Measurements from ENCODE around the gene FBRSL1.

DNA sequence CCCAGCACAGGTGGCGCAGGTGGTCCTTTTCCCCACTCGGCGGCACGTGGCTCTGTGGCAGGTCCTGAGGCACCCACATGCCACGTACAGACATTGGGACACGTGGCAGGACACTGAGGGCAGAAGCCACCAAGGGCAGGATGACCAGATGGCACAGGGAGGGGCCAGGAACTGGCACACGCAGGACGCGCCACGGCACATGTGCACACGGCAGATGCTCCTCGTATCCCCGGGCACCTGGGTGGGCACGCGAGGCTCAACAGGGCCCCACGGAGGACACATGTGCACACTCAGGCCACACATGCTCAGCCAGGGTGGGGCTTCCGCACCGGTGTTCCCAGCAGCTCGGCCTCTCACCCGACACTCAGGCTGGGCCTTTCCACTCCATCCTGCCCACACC is 52.0 kb downstream of the FBRSL1 start:
- TF ChIP-seq, protein P1, sequence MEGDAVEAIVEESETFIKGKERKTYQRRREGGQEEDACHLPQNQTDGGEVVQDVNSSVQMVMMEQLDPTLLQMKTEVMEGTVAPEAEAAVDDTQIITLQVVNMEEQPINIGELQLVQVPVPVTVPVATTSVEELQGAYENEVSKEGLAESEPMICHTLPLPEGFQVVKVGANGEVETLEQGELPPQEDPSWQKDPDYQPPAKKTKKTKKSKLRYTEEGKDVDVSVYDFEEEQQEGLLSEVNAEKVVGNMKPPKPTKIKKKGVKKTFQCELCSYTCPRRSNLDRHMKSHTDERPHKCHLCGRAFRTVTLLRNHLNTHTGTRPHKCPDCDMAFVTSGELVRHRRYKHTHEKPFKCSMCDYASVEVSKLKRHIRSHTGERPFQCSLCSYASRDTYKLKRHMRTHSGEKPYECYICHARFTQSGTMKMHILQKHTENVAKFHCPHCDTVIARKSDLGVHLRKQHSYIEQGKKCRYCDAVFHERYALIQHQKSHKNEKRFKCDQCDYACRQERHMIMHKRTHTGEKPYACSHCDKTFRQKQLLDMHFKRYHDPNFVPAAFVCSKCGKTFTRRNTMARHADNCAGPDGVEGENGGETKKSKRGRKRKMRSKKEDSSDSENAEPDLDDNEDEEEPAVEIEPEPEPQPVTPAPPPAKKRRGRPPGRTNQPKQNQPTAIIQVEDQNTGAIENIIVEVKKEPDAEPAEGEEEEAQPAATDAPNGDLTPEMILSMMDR (conservative IDR thresholded peaks at IDR 0.05; ENCODE audit: low read depth, low read length): no peak
- TF ChIP-seq EZH2 (IDR thresholded peaks at IDR 0.05; ENCODE audit: borderline replicate concordance, low read depth, low read length, poor library complexity, severe bottlenecking): no peak
